WTC11 (cell line): ENCODE results near the gene PRDX2. TPM values are rescaled to one million over a fixed set of nuclear protein-coding genes. Genes with fewer than 3 reads are reported as not detected.

Source experiments
- CREB1 ChIP-seq: sonication (generic); formaldehyde crosslinking; IDR thresholded peaks from 2 replicates; pipeline ENCODE4 v1.8.0; 2023; ENCODE audit warnings: mild to moderate bottlenecking, missing genetic modification reagents
- ESRRA ChIP-seq: sonication (generic); formaldehyde crosslinking; IDR thresholded peaks from 2 replicates; pipeline ENCODE4 v1.8.1; 2022; ENCODE audit warnings: mild to moderate bottlenecking, missing genetic modification reagents, borderline replicate concordance
- ETV6 ChIP-seq: sonication (generic); formaldehyde crosslinking; IDR thresholded peaks from 2 replicates; pipeline ENCODE4 v1.8.1; 2022; ENCODE audit warnings: mild to moderate bottlenecking, missing genetic modification reagents
- FOXJ3 ChIP-seq: sonication (generic); formaldehyde crosslinking; IDR thresholded peaks from 2 replicates; pipeline ENCODE4 v1.9.0; 2021; ENCODE audit warnings: missing genetic modification reagents, mild to moderate bottlenecking, borderline replicate concordance
- GTF2I ChIP-seq: fragments of 250-450 bp; sonication (Bioruptor Pico); conservative IDR thresholded peaks from 2 replicates; pipeline ENCODE4 v1.4.0; 2021; ENCODE audit warnings: mild to moderate bottlenecking
- MXD4 ChIP-seq: fragments of 250-450 bp; sonication (Bioruptor Pico); IDR thresholded peaks from 2 replicates; pipeline ENCODE4 v1.8.0; 2021; ENCODE audit warnings: mild to moderate bottlenecking, moderate library complexity, borderline replicate concordance
- NFYB ChIP-seq: sonication (generic); formaldehyde crosslinking; conservative IDR thresholded peaks from 2 replicates; pipeline ENCODE4 v1.8.0; 2022; ENCODE audit warnings: low read depth, missing genetic modification reagents
- SP1 ChIP-seq: sonication (generic); formaldehyde crosslinking; conservative IDR thresholded peaks from 2 replicates; pipeline ENCODE4 v1.8.1; 2022; ENCODE audit warnings: missing genetic modification reagents
- ZNF396 ChIP-seq: fragments of 250-450 bp; sonication (Bioruptor Pico); IDR thresholded peaks from 2 replicates; pipeline ENCODE4 v1.8.0; 2021; ENCODE audit warnings: mild to moderate bottlenecking, moderate library complexity, borderline replicate concordance
- total RNA-seq: library from RNA; stranded (reverse); gene quantifications from 3 replicates; pipeline ENCODE4 v1.2.3, GENCODE V29; 2021
- TF ChIP-seq, protein P1 (sequence below): sonication (generic); formaldehyde crosslinking; IDR thresholded peaks from 2 replicates; pipeline ENCODE4 v1.8.1; 2023; ENCODE audit warnings: mild to moderate bottlenecking, missing genetic modification reagents
- TF ChIP-seq, protein P2 (sequence below): sonication (generic); formaldehyde crosslinking; IDR thresholded peaks from 2 replicates; pipeline ENCODE4 v1.8.1; 2023; ENCODE audit warnings: mild to moderate bottlenecking, missing genetic modification reagents, borderline replicate concordance
- TF ChIP-seq, protein P3 (sequence below): sonication (generic); formaldehyde crosslinking; IDR thresholded peaks from 2 replicates; pipeline ENCODE4 v1.8.0; 2022; ENCODE audit warnings: mild to moderate bottlenecking, missing genetic modification reagents
- TF ChIP-seq, protein P4 (sequence below): sonication (generic); formaldehyde crosslinking; IDR thresholded peaks from 2 replicates; pipeline ENCODE4 v1.8.1; 2023; ENCODE audit warnings: mild to moderate bottlenecking, missing genetic modification reagents, moderate library complexity
- TF ChIP-seq, protein P5 (sequence below): fragments of 250-450 bp; sonication (Bioruptor Pico); IDR thresholded peaks from 2 replicates; pipeline ENCODE4 v1.9.0; 2021; ENCODE audit warnings: mild to moderate bottlenecking
- TF ChIP-seq, protein P6 (sequence below): sonication (generic); formaldehyde crosslinking; IDR thresholded peaks from 2 replicates; pipeline ENCODE4 v1.8.1; 2022; ENCODE audit warnings: mild to moderate bottlenecking, moderate library complexity, missing genetic modification reagents
- TF ChIP-seq, protein P7 (sequence below): sonication (generic); formaldehyde crosslinking; IDR thresholded peaks from 2 replicates; pipeline ENCODE4 v1.8.1; 2023; ENCODE audit warnings: mild to moderate bottlenecking, moderate library complexity, missing genetic modification reagents
- TF ChIP-seq, protein P8 (sequence below): fragments of 250-450 bp; sonication (Bioruptor Pico); IDR thresholded peaks from 2 replicates; pipeline ENCODE4 v1.9.0; 2021; ENCODE audit warnings: mild to moderate bottlenecking, borderline replicate concordance

PRDX2 gene
- total RNA-seq, 1 experiment from 2014 or later, result 378 TPM

DNA sequence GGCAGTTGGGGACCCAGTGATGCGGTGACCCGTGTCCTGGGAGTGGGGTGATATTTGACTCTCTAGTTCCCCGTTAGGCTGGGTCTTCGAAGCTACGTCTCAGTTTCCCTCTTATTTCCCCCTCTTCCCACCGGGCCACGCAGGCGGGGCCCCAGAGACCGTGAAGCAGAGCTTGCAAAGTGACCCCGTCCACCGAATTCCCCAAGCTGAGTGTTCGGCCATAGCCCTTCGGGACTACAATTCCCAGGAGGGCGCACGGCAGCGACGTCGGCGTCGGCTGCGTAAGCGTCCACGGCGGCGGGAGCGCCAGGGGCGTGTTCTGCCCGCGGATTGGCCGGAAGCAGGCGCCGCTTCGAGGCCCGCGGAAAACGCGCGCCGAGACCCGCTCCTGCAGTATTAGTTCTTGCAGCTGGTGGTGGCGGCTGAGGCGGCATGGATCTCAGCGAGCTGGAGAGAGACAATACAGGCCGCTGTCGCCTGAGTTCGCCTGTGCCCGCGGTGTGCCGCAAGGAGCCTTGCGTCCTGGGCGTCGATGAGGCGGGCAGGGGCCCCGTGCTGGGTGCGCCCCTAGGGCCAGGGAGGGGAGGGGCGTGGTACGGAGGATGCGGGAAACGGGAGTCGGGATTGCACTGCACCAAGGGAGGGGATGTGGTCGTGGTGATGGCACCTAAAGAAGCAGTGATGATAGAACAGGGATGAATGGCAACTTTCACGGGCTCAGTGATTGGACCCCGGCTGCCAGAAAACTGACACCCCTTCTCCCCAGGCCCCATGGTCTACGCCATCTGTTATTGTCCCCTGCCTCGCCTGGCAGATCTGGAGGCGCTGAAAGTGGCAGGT, 4.9 kb upstream of the PRDX2 start, which contains the start of gene RNASEH2A (continued):
- TF ChIP-seq, protein P1, sequence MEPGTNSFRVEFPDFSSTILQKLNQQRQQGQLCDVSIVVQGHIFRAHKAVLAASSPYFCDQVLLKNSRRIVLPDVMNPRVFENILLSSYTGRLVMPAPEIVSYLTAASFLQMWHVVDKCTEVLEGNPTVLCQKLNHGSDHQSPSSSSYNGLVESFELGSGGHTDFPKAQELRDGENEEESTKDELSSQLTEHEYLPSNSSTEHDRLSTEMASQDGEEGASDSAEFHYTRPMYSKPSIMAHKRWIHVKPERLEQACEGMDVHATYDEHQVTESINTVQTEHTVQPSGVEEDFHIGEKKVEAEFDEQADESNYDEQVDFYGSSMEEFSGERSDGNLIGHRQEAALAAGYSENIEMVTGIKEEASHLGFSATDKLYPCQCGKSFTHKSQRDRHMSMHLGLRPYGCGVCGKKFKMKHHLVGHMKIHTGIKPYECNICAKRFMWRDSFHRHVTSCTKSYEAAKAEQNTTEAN, result no peak
- TF ChIP-seq CREB1 (peak; percentile 67; the same call in 1 of the 2 replicates), GTF2I (CRISPR knock-in tag) (no peak), FOXJ3 (CRISPR knock-in tag) (no peak), ESRRA (0 out of 2 replicates have a peak, but pooled peaks have one; percentile 56), ETV6 (CRISPR knock-in tag) (peak; percentile 98), SP1 (CRISPR knock-in tag) (peak; percentile 95), ZNF396 (CRISPR knock-in tag) (no peak), NFYB (CRISPR knock-in tag) (no peak), MXD4 (no peak)
- TF ChIP-seq, protein P2, sequence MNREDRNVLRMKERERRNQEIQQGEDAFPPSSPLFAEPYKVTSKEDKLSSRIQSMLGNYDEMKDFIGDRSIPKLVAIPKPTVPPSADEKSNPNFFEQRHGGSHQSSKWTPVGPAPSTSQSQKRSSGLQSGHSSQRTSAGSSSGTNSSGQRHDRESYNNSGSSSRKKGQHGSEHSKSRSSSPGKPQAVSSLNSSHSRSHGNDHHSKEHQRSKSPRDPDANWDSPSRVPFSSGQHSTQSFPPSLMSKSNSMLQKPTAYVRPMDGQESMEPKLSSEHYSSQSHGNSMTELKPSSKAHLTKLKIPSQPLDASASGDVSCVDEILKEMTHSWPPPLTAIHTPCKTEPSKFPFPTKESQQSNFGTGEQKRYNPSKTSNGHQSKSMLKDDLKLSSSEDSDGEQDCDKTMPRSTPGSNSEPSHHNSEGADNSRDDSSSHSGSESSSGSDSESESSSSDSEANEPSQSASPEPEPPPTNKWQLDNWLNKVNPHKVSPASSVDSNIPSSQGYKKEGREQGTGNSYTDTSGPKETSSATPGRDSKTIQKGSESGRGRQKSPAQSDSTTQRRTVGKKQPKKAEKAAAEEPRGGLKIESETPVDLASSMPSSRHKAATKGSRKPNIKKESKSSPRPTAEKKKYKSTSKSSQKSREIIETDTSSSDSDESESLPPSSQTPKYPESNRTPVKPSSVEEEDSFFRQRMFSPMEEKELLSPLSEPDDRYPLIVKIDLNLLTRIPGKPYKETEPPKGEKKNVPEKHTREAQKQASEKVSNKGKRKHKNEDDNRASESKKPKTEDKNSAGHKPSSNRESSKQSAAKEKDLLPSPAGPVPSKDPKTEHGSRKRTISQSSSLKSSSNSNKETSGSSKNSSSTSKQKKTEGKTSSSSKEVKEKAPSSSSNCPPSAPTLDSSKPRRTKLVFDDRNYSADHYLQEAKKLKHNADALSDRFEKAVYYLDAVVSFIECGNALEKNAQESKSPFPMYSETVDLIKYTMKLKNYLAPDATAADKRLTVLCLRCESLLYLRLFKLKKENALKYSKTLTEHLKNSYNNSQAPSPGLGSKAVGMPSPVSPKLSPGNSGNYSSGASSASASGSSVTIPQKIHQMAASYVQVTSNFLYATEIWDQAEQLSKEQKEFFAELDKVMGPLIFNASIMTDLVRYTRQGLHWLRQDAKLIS (CRISPR knock-in tag), result no peak
- TF ChIP-seq, protein P3, sequence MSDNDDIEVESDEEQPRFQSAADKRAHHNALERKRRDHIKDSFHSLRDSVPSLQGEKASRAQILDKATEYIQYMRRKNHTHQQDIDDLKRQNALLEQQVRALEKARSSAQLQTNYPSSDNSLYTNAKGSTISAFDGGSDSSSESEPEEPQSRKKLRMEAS (CRISPR knock-in tag), result peak; percentile 95
- TF ChIP-seq, protein P4, sequence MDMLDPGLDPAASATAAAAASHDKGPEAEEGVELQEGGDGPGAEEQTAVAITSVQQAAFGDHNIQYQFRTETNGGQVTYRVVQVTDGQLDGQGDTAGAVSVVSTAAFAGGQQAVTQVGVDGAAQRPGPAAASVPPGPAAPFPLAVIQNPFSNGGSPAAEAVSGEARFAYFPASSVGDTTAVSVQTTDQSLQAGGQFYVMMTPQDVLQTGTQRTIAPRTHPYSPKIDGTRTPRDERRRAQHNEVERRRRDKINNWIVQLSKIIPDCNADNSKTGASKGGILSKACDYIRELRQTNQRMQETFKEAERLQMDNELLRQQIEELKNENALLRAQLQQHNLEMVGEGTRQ (CRISPR knock-in tag), result 0 out of 2 replicates have a peak, but pooled peaks have one; percentile 30
- TF ChIP-seq, protein P5, sequence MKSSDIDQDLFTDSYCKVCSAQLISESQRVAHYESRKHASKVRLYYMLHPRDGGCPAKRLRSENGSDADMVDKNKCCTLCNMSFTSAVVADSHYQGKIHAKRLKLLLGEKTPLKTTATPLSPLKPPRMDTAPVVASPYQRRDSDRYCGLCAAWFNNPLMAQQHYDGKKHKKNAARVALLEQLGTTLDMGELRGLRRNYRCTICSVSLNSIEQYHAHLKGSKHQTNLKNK, result no peak
- TF ChIP-seq, protein P6, sequence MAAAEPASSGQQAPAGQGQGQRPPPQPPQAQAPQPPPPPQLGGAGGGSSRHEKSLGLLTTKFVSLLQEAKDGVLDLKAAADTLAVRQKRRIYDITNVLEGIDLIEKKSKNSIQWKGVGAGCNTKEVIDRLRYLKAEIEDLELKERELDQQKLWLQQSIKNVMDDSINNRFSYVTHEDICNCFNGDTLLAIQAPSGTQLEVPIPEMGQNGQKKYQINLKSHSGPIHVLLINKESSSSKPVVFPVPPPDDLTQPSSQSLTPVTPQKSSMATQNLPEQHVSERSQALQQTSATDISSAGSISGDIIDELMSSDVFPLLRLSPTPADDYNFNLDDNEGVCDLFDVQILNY (CRISPR knock-in tag), result peak; percentile 98
- TF ChIP-seq, protein P7, sequence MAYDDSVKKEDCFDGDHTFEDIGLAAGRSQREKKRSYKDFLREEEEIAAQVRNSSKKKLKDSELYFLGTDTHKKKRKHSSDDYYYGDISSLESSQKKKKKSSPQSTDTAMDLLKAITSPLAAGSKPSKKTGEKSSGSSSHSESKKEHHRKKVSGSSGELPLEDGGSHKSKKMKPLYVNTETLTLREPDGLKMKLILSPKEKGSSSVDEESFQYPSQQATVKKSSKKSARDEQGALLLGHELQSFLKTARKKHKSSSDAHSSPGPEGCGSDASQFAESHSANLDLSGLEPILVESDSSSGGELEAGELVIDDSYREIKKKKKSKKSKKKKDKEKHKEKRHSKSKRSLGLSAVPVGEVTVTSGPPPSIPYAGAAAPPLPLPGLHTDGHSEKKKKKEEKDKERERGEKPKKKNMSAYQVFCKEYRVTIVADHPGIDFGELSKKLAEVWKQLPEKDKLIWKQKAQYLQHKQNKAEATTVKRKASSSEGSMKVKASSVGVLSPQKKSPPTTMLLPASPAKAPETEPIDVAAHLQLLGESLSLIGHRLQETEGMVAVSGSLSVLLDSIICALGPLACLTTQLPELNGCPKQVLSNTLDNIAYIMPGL, result peak; percentile 63; the same call in 1 of the 2 replicates
- TF ChIP-seq, protein P8, sequence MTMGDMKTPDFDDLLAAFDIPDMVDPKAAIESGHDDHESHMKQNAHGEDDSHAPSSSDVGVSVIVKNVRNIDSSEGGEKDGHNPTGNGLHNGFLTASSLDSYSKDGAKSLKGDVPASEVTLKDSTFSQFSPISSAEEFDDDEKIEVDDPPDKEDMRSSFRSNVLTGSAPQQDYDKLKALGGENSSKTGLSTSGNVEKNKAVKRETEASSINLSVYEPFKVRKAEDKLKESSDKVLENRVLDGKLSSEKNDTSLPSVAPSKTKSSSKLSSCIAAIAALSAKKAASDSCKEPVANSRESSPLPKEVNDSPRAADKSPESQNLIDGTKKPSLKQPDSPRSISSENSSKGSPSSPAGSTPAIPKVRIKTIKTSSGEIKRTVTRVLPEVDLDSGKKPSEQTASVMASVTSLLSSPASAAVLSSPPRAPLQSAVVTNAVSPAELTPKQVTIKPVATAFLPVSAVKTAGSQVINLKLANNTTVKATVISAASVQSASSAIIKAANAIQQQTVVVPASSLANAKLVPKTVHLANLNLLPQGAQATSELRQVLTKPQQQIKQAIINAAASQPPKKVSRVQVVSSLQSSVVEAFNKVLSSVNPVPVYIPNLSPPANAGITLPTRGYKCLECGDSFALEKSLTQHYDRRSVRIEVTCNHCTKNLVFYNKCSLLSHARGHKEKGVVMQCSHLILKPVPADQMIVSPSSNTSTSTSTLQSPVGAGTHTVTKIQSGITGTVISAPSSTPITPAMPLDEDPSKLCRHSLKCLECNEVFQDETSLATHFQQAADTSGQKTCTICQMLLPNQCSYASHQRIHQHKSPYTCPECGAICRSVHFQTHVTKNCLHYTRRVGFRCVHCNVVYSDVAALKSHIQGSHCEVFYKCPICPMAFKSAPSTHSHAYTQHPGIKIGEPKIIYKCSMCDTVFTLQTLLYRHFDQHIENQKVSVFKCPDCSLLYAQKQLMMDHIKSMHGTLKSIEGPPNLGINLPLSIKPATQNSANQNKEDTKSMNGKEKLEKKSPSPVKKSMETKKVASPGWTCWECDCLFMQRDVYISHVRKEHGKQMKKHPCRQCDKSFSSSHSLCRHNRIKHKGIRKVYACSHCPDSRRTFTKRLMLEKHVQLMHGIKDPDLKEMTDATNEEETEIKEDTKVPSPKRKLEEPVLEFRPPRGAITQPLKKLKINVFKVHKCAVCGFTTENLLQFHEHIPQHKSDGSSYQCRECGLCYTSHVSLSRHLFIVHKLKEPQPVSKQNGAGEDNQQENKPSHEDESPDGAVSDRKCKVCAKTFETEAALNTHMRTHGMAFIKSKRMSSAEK (CRISPR knock-in tag), result no peak
- TF ChIP-seq, all 79 proteins: peak for 23
